Choroid plexus epithelial cell (primary cell): ENCODE results near the gene APBB2.
"Not testable (repeated sequence)": the region's sequence is repeated elsewhere in the genome, so short reads cannot be mapped to it uniquely, and the experiment has no call there.

Source experiments
- DNase-seq: peaks from one replicate; pipeline ENCODE4 v3.0.0-alpha.2; 2010; ENCODE audit warnings: low read depth
- H3K4me3 ChIP-seq: 2 replicates; pipeline ENCODE4 v1.5.1; 2011; ENCODE audit warnings: low read depth, mild to moderate bottlenecking, control low read depth, low read length, moderate library complexity
- CTCF ChIP-seq: conservative IDR thresholded peaks from 2 replicates; pipeline ENCODE4 v1.5.1; 2011; ENCODE audit warnings: low read depth, mild to moderate bottlenecking, control low read depth, inconsistent platforms, low read length, moderate library complexity

Gene APBB2

GRCh38 chr4:41060352-41061334, 153.7 kb downstream of the APBB2 start:
- no peak overlapping the region for H3K4me3 ChIP-seq
- no peak for DNase-seq
- peak; percentile 7 for TF ChIP-seq CTCF

GRCh38 chr4:41059411-41059810, 154.9 kb downstream of the APBB2 start:
- DNase-seq, H3K4me3 ChIP-seq: not testable (repeated sequence)

GRCh38 chr4:41058426-41058825, 155.9 kb downstream of the APBB2 start:
- no peak for TF ChIP-seq CTCF
- no peak overlapping the region for H3K4me3 ChIP-seq
- peak; percentile 68 for DNase-seq

GRCh38 chr4:41057467-41057866, 156.9 kb downstream of the APBB2 start:
- DNase-seq: peak; percentile 57
- TF ChIP-seq CTCF: no peak

GRCh38 chr4:41052287-41052686, 162.1 kb downstream of the APBB2 start:
- no peak overlapping the region for H3K4me3 ChIP-seq
- no peak for DNase-seq
- TF ChIP-seq CTCF: no peak

More at GRCh38 chr4:41057467-41057866, 156.9 kb downstream of the APBB2 start:
- H3K4me3 ChIP-seq: no peak overlapping the region

- DNase-seq: no peak
- no peak overlapping the region for H3K4me3 ChIP-seq
- TF ChIP-seq CTCF: no peak
Measured at GRCh38 chr4:41050880-41051775, 163.2 kb downstream of the APBB2 start.

GRCh38 chr4:41050116-41050515, 164.2 kb downstream of the APBB2 start:
- no peak for DNase-seq
- no peak for TF ChIP-seq CTCF
- H3K4me3 ChIP-seq: no peak overlapping the region

GRCh38 chr4:41049176-41049575, 165.2 kb downstream of the APBB2 start:
- not testable (repeated sequence) for DNase-seq

More at GRCh38 chr4:41049176-41049575, 165.2 kb downstream of the APBB2 start:
- H3K4me3 ChIP-seq: not testable (repeated sequence)
